Measurements from ENCODE around the gene BRINP1.

Gene BRINP1

DNA sequence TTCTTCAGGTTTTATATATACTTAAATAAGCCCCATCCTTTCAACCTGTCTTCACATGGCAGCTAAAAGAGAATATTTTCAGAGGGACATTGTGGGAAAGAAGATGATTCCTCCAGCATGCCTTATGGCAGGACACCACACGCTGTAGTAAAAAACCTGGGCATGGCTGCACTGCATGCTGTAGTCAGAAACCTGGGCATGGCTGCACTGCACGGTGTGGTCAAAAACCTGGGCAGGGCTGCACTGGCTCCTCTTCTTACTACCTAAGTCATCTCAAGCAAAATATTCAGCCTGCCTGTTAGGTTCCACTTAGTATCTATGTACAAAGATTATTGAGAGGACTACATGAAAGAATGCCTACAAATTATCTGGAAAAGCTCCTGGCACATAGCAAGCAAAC lies 153.6 kb downstream of the BRINP1 start:
- CTCF ChIA-PET: no interaction called here
- no peaks in the 10 kb centered on the region for H3K9me3 ChIP-seq (ENCODE audit: control insufficient read depth, insufficient read depth, low read depth, low read length)
- H3K4me1 ChIP-seq (ENCODE audit: control insufficient read depth, insufficient read depth, low read length): no peaks in the 10 kb centered on the region
- TF ChIP-seq ZNF214 (tag by site-specific recombination; IDR thresholded peaks at IDR 0.05; ENCODE audit: borderline replicate concordance) (no peak), OVOL3 (tag by site-specific recombination; IDR thresholded peaks at IDR 0.05) (no peak), ZNF202 (tag by site-specific recombination; IDR thresholded peaks at IDR 0.05; ENCODE audit: borderline replicate concordance) (no peak), ZNF629 (tag by site-specific recombination; IDR thresholded peaks at IDR 0.05) (no peak), ZNF791 (tag by site-specific recombination; IDR thresholded peaks at IDR 0.05) (no peak), ZNF530 (tag by site-specific recombination; IDR thresholded peaks at IDR 0.05; ENCODE audit: low read depth) (no peak), MZF1 (tag by site-specific recombination; IDR thresholded peaks at IDR 0.05; ENCODE audit: borderline replicate concordance) (no peak)
- TF ChIP-seq, protein P1, sequence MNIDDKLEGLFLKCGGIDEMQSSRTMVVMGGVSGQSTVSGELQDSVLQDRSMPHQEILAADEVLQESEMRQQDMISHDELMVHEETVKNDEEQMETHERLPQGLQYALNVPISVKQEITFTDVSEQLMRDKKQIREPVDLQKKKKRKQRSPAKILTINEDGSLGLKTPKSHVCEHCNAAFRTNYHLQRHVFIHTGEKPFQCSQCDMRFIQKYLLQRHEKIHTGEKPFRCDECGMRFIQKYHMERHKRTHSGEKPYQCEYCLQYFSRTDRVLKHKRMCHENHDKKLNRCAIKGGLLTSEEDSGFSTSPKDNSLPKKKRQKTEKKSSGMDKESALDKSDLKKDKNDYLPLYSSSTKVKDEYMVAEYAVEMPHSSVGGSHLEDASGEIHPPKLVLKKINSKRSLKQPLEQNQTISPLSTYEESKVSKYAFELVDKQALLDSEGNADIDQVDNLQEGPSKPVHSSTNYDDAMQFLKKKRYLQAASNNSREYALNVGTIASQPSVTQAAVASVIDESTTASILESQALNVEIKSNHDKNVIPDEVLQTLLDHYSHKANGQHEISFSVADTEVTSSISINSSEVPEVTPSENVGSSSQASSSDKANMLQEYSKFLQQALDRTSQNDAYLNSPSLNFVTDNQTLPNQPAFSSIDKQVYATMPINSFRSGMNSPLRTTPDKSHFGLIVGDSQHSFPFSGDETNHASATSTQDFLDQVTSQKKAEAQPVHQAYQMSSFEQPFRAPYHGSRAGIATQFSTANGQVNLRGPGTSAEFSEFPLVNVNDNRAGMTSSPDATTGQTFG (tag by site-specific recombination; IDR thresholded peaks at IDR 0.05; ENCODE audit: borderline replicate concordance): no peak
- H3K36me3 ChIP-seq (ENCODE audit: control insufficient read depth in 2 of 2, insufficient read depth in 1 of 2, low read length in 2 of 2): no peaks in the 10 kb centered on the region
- POLR2A ChIA-PET: no interaction called here
- no peak overlapping the region for H3K4me3 ChIP-seq (ENCODE audit: low read depth, low read length)
- no peak overlapping the region for H3K27ac ChIP-seq (ENCODE audit: extremely low read depth, low read depth, low read length)

DNA sequence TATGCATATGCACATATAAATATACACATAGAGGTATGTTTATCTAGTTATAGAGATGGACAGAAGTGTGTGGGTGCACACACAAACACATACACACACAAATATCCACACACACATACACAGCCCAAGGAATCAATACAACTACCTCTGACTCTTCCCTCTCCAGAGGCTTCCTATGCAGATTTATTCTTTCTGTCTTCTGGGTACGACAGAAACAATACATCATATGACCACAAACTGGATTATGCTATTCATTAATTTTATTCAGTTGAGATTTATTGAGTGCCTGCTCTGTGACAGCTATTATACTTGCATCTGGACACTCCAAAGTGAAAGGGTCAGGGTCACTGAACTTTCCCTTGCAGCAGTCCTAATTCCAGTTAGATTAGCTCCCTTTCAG lies 155.8 kb downstream of the BRINP1 start:
- POLR2A ChIA-PET: no interaction called here
- CTCF ChIA-PET: no interaction called here

More for the DNA sequence above, 155.8 kb downstream of the BRINP1 start:
- no peaks in the 10 kb centered on the region for H3K36me3 ChIP-seq (ENCODE audit: control insufficient read depth in 2 of 2, insufficient read depth in 1 of 2, low read length in 2 of 2)
- no peak overlapping the region for H3K4me3 ChIP-seq (ENCODE audit: low read depth, low read length)
- TF ChIP-seq ZNF426 (tag by site-specific recombination; IDR thresholded peaks at IDR 0.05) (no peak), ZNF792 (tag by site-specific recombination; IDR thresholded peaks at IDR 0.05) (no peak), ZNF394 (tag by site-specific recombination; IDR thresholded peaks at IDR 0.05; ENCODE audit: borderline replicate concordance) (no peak), ZNF560 (tag by site-specific recombination; IDR thresholded peaks at IDR 0.05; ENCODE audit: borderline replicate concordance) (no peak), ZNF747 (tag by site-specific recombination; IDR thresholded peaks at IDR 0.05) (no peak), ZNF423 (tag by site-specific recombination; IDR thresholded peaks at IDR 0.05) (no peak), ZNF791 (tag by site-specific recombination; IDR thresholded peaks at IDR 0.05) (no peak), ZNF221 (tag by site-specific recombination; IDR thresholded peaks at IDR 0.05; ENCODE audit: borderline replicate concordance) (no peak), SCRT1 (tag by site-specific recombination; IDR thresholded peaks at IDR 0.05; ENCODE audit: borderline replicate concordance) (no peak), ZNF274 (IDR thresholded peaks at IDR 0.05; ENCODE audit: low read length) (no peak), ZNF274 (tag by site-specific recombination; IDR thresholded peaks at IDR 0.05; ENCODE audit: borderline replicate concordance) (no peak), ZNF433 (tag by site-specific recombination; IDR thresholded peaks at IDR 0.05; ENCODE audit: low read depth) (no peak), ZNF324 (tag by site-specific recombination; IDR thresholded peaks at IDR 0.05) (no peak), HOXA7 (CRISPR knock-in tag; IDR thresholded peaks at IDR 0.05; ENCODE audit: borderline replicate concordance) (no peak), ZNF16 (tag by site-specific recombination; IDR thresholded peaks at IDR 0.05; ENCODE audit: low read depth) (no peak)
- TF ChIP-seq, protein P2, sequence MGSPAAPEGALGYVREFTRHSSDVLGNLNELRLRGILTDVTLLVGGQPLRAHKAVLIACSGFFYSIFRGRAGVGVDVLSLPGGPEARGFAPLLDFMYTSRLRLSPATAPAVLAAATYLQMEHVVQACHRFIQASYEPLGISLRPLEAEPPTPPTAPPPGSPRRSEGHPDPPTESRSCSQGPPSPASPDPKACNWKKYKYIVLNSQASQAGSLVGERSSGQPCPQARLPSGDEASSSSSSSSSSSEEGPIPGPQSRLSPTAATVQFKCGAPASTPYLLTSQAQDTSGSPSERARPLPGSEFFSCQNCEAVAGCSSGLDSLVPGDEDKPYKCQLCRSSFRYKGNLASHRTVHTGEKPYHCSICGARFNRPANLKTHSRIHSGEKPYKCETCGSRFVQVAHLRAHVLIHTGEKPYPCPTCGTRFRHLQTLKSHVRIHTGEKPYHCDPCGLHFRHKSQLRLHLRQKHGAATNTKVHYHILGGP (tag by site-specific recombination; IDR thresholded peaks at IDR 0.05): no peak
- TF ChIP-seq, protein P3, sequence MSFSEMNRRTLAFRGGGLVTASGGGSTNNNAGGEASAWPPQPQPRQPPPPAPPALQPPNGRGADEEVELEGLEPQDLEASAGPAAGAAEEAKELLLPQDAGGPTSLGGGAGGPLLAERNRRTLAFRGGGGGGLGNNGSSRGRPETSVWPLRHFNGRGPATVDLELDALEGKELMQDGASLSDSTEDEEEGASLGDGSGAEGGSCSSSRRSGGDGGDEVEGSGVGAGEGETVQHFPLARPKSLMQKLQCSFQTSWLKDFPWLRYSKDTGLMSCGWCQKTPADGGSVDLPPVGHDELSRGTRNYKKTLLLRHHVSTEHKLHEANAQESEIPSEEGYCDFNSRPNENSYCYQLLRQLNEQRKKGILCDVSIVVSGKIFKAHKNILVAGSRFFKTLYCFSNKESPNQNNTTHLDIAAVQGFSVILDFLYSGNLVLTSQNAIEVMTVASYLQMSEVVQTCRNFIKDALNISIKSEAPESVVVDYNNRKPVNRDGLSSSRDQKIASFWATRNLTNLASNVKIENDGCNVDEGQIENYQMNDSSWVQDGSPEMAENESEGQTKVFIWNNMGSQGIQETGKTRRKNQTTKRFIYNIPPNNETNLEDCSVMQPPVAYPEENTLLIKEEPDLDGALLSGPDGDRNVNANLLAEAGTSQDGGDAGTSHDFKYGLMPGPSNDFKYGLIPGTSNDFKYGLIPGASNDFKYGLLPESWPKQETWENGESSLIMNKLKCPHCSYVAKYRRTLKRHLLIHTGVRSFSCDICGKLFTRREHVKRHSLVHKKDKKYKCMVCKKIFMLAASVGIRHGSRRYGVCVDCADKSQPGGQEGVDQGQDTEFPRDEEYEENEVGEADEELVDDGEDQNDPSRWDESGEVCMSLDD (tag by site-specific recombination; IDR thresholded peaks at IDR 0.05): no peak
- H3K9me3 ChIP-seq (ENCODE audit: control insufficient read depth, insufficient read depth, low read depth, low read length): no peaks in the 10 kb centered on the region
- H3K27ac ChIP-seq (ENCODE audit: extremely low read depth, low read depth, low read length): no peak overlapping the region
- H3K4me1 ChIP-seq (ENCODE audit: control insufficient read depth, insufficient read depth, low read length): no peaks in the 10 kb centered on the region
